NCI-H2227 (cell line): ENCODE results near the gene EXOC3L2.

Experiments used
- DNase-seq: peaks from one replicate; lab custom pipeline; 2025; ENCODE audit not compliant: unreplicated experiment; lab: John Stamatoyannopoulos, UW

The EXOC3L2 gene

DNA sequence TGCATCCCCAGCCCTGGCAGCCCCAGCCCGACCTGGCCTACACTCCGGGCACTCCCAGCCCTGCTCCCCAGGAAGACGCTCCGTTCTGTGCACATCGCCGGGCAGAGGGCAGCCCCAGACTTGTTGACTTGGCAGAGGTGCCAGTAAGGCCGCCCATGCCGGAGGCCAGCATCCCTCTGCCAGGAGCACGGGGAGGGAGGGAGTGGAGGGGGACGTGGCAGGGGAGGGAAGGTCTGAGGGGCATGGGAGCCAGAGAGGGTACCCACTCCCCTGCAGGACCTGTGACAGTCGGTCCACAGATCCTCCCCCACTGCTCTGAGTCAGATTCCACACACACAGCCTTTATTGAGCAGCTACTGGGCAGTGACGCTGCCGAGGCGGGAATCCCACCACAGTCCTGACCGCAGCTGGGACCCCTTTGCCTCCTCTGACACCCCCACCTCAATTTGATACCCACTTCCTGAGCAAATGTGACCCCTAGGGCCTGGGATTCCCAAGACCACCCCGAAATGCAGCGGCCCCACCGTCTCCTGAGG is 82.5 kb downstream of the EXOC3L2 start:
- no peak for DNase-seq
